PC-3 (cell line): ENCODE data around the gene RSPO4. TPM values are rescaled to one million over a fixed set of nuclear protein-coding genes. Genes with fewer than 3 reads are reported as not detected.

ENCODE experiments used
- ATAC-seq: fragments of 200-7000 bp; cut with Tn5 transposase; 2 replicates; pipeline ENCODE4 v1.9.1; 2020; ENCODE audit warnings: mild to moderate bottlenecking, moderate library complexity
- BruUV-seq: library from RNA; stranded (reverse); fragments of 400-500 nt; replicated peaks from 2 replicates; lab custom pipeline; 2021; lab: Mats Ljungman, UMichigan
- CTCF ChIA-PET: fragments of 300-600 bp; sonication (Branson Sonifier 250); formaldehyde crosslinking; loops from one replicate; lab custom pipeline; 2022; ENCODE audit warnings: antibody characterized with exemption; lab: Charles Lee
- POLR2A ChIA-PET: fragments of 300-600 bp; sonication (Branson Sonifier 250); formaldehyde crosslinking; loops from one replicate; lab custom pipeline; 2022; ENCODE audit warnings: antibody characterized with exemption; ENCODE audit not compliant: unreplicated experiment; lab: Charles Lee
- DNase-seq: peaks from one replicate; pipeline ENCODE4 v3.0.0-alpha.2; 2015
- H2AFZ ChIP-seq: fragments of 300-600 bp; sonication (generic); 2 replicates; pipeline ENCODE4 v1.6.0; 2016; ENCODE audit warnings: antibody characterized with exemption, low read length
- H3F3A ChIP-seq: fragments of 300-600 bp; sonication (generic); one replicate; pipeline ENCODE4 v1.6.0; 2017; ENCODE audit warnings: antibody characterized with exemption, low read length, control low read depth, mild to moderate bottlenecking; ENCODE audit not compliant: unreplicated experiment
- H3K27ac ChIP-seq: fragments of 300-600 bp; sonication (generic); 2 replicates; pipeline ENCODE4 v1.5.1; 2016; ENCODE audit warnings: mild to moderate bottlenecking, low read length
- H3K27me3 ChIP-seq: fragments of 300-600 bp; sonication (generic); 2 replicates; pipeline ENCODE4 v1.6.1; 2016; ENCODE audit warnings: low read length, mixed read lengths
- H3K36me3 ChIP-seq: fragments of 300-600 bp; sonication (generic); 2 replicates; pipeline ENCODE4 v1.6.1; 2016; ENCODE audit warnings: low read depth, mixed run types, low read length, mixed read lengths
- H3K4me1 ChIP-seq: fragments of 300-600 bp; sonication (generic); 2 replicates; pipeline ENCODE4 v1.5.1; 2016; ENCODE audit warnings: low read length; ENCODE audit not compliant: insufficient read depth
- H3K4me2 ChIP-seq: fragments of 300-600 bp; sonication (generic); 2 replicates; pipeline ENCODE4 v1.6.0; 2016; ENCODE audit warnings: low read length
- H3K4me3 ChIP-seq: fragments of 300-600 bp; sonication (generic); 2 replicates; pipeline ENCODE4 v1.5.1; 2016; ENCODE audit warnings: mild to moderate bottlenecking, low read length, mixed read lengths
- H3K79me2 ChIP-seq: fragments of 300-600 bp; sonication (generic); 2 replicates; pipeline ENCODE4 v1.6.1; 2017; ENCODE audit warnings: low read length, mixed read lengths
- H3K9ac ChIP-seq: fragments of 300-600 bp; sonication (generic); 2 replicates; pipeline ENCODE4 v1.6.0; 2016; ENCODE audit warnings: mild to moderate bottlenecking, low read length
- H3K9me2 ChIP-seq: fragments of 300-600 bp; sonication (generic); replicated peaks from 2 replicates; pipeline ENCODE4 v1.6.1; 2016; ENCODE audit warnings: mixed run types, low read length, mixed read lengths
- H3K9me3 ChIP-seq: fragments of 300-600 bp; sonication (generic); 2 replicates; pipeline ENCODE4 v1.6.1; 2016; ENCODE audit warnings: low read length, mixed read lengths
- H4K20me1 ChIP-seq: fragments of 300-600 bp; sonication (generic); 2 replicates; pipeline ENCODE4 v1.6.1; 2016; ENCODE audit warnings: low read length, mixed read lengths
- CTCF ChIP-seq: fragments of 300-600 bp; sonication (generic); conservative IDR thresholded peaks from 2 replicates; pipeline ENCODE4 v1.5.1; 2017; ENCODE audit warnings: antibody characterized with exemption, low read depth, mild to moderate bottlenecking, low read length
- EZH2 ChIP-seq: fragments of 300-600 bp; sonication (generic); IDR thresholded peaks from one replicate; pipeline ENCODE4 v1.6.1; 2017; ENCODE audit warnings: antibody characterized with exemption, mild to moderate bottlenecking, low read length; ENCODE audit not compliant: unreplicated experiment
- EZH2phosphoT487 ChIP-seq: fragments of 300-600 bp; sonication (generic); IDR thresholded peaks from 2 replicates; pipeline ENCODE4 v1.6.1; 2018; ENCODE audit warnings: mild to moderate bottlenecking, antibody characterized with exemption, low read length, borderline replicate concordance
- intact Hi-C: fragments of 100-400 bp; cut with micrococcal nuclease; formaldehyde crosslinking; loops from 2 replicates; pipeline ENCODE4 v1.9.0; 2023
- total RNA-seq: library from RNA; depleted of rRNA; stranded (reverse); fragments of >200 nt; gene quantifications from 2 replicates; pipeline ENCODE4 v1.2.3, GENCODE V29; 2014

RSPO4 gene
- total RNA-seq, 1 experiment from 2014 or later, result not detected

GRCh38 chr20:913306-913849 lies 88.7 kb downstream of the RSPO4 start:
- no peaks in the 10 kb centered on the region for H3K36me3 ChIP-seq
- H3K27ac ChIP-seq, result no peak overlapping the region
- ChIA-PET CTCF (no interaction called here), POLR2A (no interaction called here)
- H3K9ac ChIP-seq, result no peak overlapping the region
- H2AFZ ChIP-seq, result no peak overlapping the region
- no peaks in the 10 kb centered on the region for H3K9me2 ChIP-seq
- peaks cover 72% of the 10 kb centered on the region for H3K27me3 ChIP-seq
- H4K20me1 ChIP-seq, result no peaks in the 10 kb centered on the region
- no peaks in the 10 kb centered on the region for H3K4me1 ChIP-seq
- ATAC-seq (no peak), DNase-seq (no peak)
- no TSS peak for BruUV-seq
- no peaks in the 10 kb centered on the region for H3K9me3 ChIP-seq
- intact Hi-C loops, result no loop called here
- H3K4me3 ChIP-seq, result no peak overlapping the region
- no peak overlapping the region for H3K4me2 ChIP-seq
- no peaks in the 10 kb centered on the region for H3K79me2 ChIP-seq
- TF ChIP-seq EZH2phosphoT487 (no peak), EZH2 (no peak), CTCF (no peak)
- H3F3A ChIP-seq, result no peaks in the 10 kb centered on the region

- H3F3A ChIP-seq, result no peaks in the 10 kb centered on the region
- H3K9ac ChIP-seq, result no peak overlapping the region
- H3K4me1 ChIP-seq, result no peaks in the 10 kb centered on the region
- CTCF ChIA-PET, result no interaction called here
- no peak overlapping the region for H3K27ac ChIP-seq
- H3K36me3 ChIP-seq, result no peaks in the 10 kb centered on the region
- ATAC-seq, result no peak
- BruUV-seq, result no TSS peak
- TF ChIP-seq CTCF, result peak; percentile 34; the same call in 1 of the 2 replicates
- TF ChIP-seq EZH2phosphoT487, result no peak
- no peak for TF ChIP-seq EZH2
- no peak overlapping the region for H3K4me3 ChIP-seq
- intact Hi-C loops, result no loop called here
- no peaks in the 10 kb centered on the region for H3K9me3 ChIP-seq
- H3K4me2 ChIP-seq, result no peak overlapping the region
- peaks cover 60% of the 10 kb centered on the region for H3K27me3 ChIP-seq
- H3K79me2 ChIP-seq, result no peaks in the 10 kb centered on the region
- H4K20me1 ChIP-seq, result no peaks in the 10 kb centered on the region
- POLR2A ChIA-PET, result no interaction called here
- no peak overlapping the region for H2AFZ ChIP-seq
- peak; percentile 6 for DNase-seq
- H3K9me2 ChIP-seq, result no peaks in the 10 kb centered on the region
These were observed 90.1 kb downstream of the RSPO4 start for GRCh38 chr20:911882-912600.
